DND-41 (cell line): ENCODE measurements around the gene TMEM151A.

Source experiments
- ATAC-seq: fragments of 200-7000 bp; cut with Tn5 transposase; 3 replicates; pipeline ENCODE4 v1.9.1; 2021; ENCODE audit warnings: low read depth; ENCODE audit not compliant: insufficient read depth
- DNase-seq: peaks from one replicate; pipeline ENCODE4 v3.0.0-alpha.2; 2020
- H2AFZ ChIP-seq: 2 replicates; pipeline ENCODE4 v1.6.0; 2012; ENCODE audit warnings: low read depth, low read length
- H3K27ac ChIP-seq: 2 replicates; pipeline ENCODE4 v1.5.1; 2012; ENCODE audit warnings: low read length, inconsistent platforms
- H3K27me3 ChIP-seq: fragments of 200-600 bp; sonication (generic); 2 replicates; pipeline ENCODE4 v1.6.0; 2012; ENCODE audit warnings: low read length, mild to moderate bottlenecking, inconsistent platforms; ENCODE audit not compliant: insufficient read depth, poor library complexity
- H3K36me3 ChIP-seq: 2 replicates; pipeline ENCODE4 v1.5.1; 2012; ENCODE audit warnings: low read length, inconsistent platforms; ENCODE audit not compliant: insufficient read depth
- H3K4me1 ChIP-seq: 2 replicates; pipeline ENCODE4 v1.5.1; 2012; ENCODE audit warnings: mild to moderate bottlenecking, low read length; ENCODE audit not compliant: insufficient read depth
- H3K4me2 ChIP-seq: 2 replicates; pipeline ENCODE4 v1.6.0; 2012; ENCODE audit warnings: mild to moderate bottlenecking, moderate library complexity, low read length, inconsistent platforms; ENCODE audit not compliant: insufficient read depth
- H3K4me3 ChIP-seq, 2 experiments: fragments of 200-600 bp in 1 of 2; shearing (Covaris generic) in 1 of 2; 2 replicates each; pipeline ENCODE4 v1.5.1; 2012 to 2016; ENCODE audit warnings: inconsistent platforms in 2 of 2, low read length in 2 of 2, mild to moderate bottlenecking in 2 of 2, low read depth in 1 of 2, moderate library complexity in 1 of 2
- H3K79me2 ChIP-seq: 2 replicates; pipeline ENCODE4 v1.6.0; 2012; ENCODE audit warnings: low read length, inconsistent platforms; ENCODE audit not compliant: insufficient read depth
- H3K9ac ChIP-seq: 2 replicates; pipeline ENCODE4 v1.6.0; 2012; ENCODE audit warnings: low read depth, mild to moderate bottlenecking, inconsistent platforms, low read length, moderate library complexity
- H3K9me3 ChIP-seq: 2 replicates; pipeline ENCODE4 v1.5.1; 2012; ENCODE audit warnings: low read length, moderate library complexity, mild to moderate bottlenecking, inconsistent platforms; ENCODE audit not compliant: insufficient read depth, severe bottlenecking
- H4K20me1 ChIP-seq: 2 replicates; pipeline ENCODE4 v1.6.0; 2012; ENCODE audit warnings: low read length; ENCODE audit not compliant: insufficient read depth
- CTCF ChIP-seq: IDR thresholded peaks from 2 replicates; pipeline ENCODE4 v1.5.1; 2012; ENCODE audit warnings: borderline replicate concordance, low read length, moderate library complexity, mild to moderate bottlenecking; ENCODE audit not compliant: poor library complexity, severe bottlenecking; ENCODE audit errors: extremely low read depth
- EZH2 ChIP-seq: IDR thresholded peaks from 3 replicates; pipeline ENCODE4 v1.6.1; 2012; ENCODE audit warnings: borderline replicate concordance, low read depth, mild to moderate bottlenecking, moderate library complexity, low read length, inconsistent platforms; ENCODE audit not compliant: severe bottlenecking

TMEM151A gene

GRCh38 chr11:66327171-66328030 is 35.7 kb downstream of the TMEM151A start:
- DNase-seq: no peak
- H3K4me3 ChIP-seq: no peak overlapping the region

GRCh38 chr11:66328031-66328301 is 36.3 kb downstream of the TMEM151A start:
- peak overlapping the region; percentile 6; the same call in 1 of the 2 replicates for H3K27ac ChIP-seq
- DNase-seq: no peak
- no peaks in the 10 kb centered on the region for H3K36me3 ChIP-seq
- H4K20me1 ChIP-seq: peaks cover 2% of the 10 kb centered on the region; the same call in 1 of the 2 replicates
- TF ChIP-seq CTCF (no peak), EZH2 (no peak)
- H3K4me3 ChIP-seq: no peak overlapping the region
- no peaks in the 10 kb centered on the region for H3K27me3 ChIP-seq
- no peaks in the 10 kb centered on the region for H3K79me2 ChIP-seq
- H2AFZ ChIP-seq: 0 out of 2 replicates have a peak overlapping the region, but pooled peaks have one; percentile 47
- ATAC-seq: no peak; the same call in 1 of the 3 replicates
- no peaks in the 10 kb centered on the region for H3K9me3 ChIP-seq
- no peak overlapping the region for H3K9ac ChIP-seq
- H3K4me1 ChIP-seq: peaks cover 37% of the 10 kb centered on the region
- no peak overlapping the region for H3K4me2 ChIP-seq

More at GRCh38 chr11:66327171-66328030, 35.7 kb downstream of the TMEM151A start:
- Histone ChIP-seq H4K20me1 (peaks cover 2% of the 10 kb centered on the region; the same call in 1 of the 2 replicates), H3K27ac (peak overlapping the region; percentile 92), H3K4me1 (peaks cover 37% of the 10 kb centered on the region), H3K36me3 (no peaks in the 10 kb centered on the region), H3K9me3 (no peaks in the 10 kb centered on the region), H3K9ac (no peak overlapping the region), H3K27me3 (no peaks in the 10 kb centered on the region), H3K4me2 (no peak overlapping the region), H2AFZ (no peak overlapping the region), H3K79me2 (no peaks in the 10 kb centered on the region)
- TF ChIP-seq CTCF (no peak), EZH2 (no peak)
- ATAC-seq: no peak

- Histone ChIP-seq H3K27me3 (no peaks in the 10 kb centered on the region), H3K4me2 (peak overlapping the region; percentile 19; the same call in 1 of the 2 replicates), H3K4me1 (peaks cover 37% of the 10 kb centered on the region), H3K9ac (no peak overlapping the region), H2AFZ (peak overlapping the region; percentile 47), H3K4me3 (no peak overlapping the region), H3K36me3 (no peaks in the 10 kb centered on the region), H3K9me3 (no peaks in the 10 kb centered on the region), H3K79me2 (no peaks in the 10 kb centered on the region), H3K27ac (peak overlapping the region; percentile 6; the same call in 1 of the 2 replicates), H4K20me1 (peaks cover 2% of the 10 kb centered on the region; the same call in 1 of the 2 replicates)
- DNase-seq (peak; percentile 86), ATAC-seq (peak; percentile 80)
- TF ChIP-seq EZH2: no peak
- peak; percentile 98 for TF ChIP-seq CTCF
Observed at GRCh38 chr11:66328302-66329144, 36.8 kb downstream of the TMEM151A start.
